ENCODE data around the gene CLEC2B. TPM values are rescaled to one million over a fixed set of nuclear protein-coding genes. Genes with fewer than 3 reads are reported as not detected.

CLEC2B gene
- total RNA-seq, 2 donors from 2014 or later = 11.3 to 14.2 TPM

GRCh38 chr12:9813821-9814798 lies 55.0 kb downstream of the CLEC2B start:
- intact Hi-C loops (cut with DNase I) = no loop called here
- DNase-seq (ENCODE audit: low spot score) = peak; percentile 94

GRCh38 chr12:9811621-9812020 lies 57.5 kb downstream of the CLEC2B start:
- no peak for DNase-seq (ENCODE audit: low spot score)
- intact Hi-C loops (cut with DNase I) = no loop called here

- intact Hi-C loops (cut with DNase I) = no loop called here
- DNase-seq (ENCODE audit: low spot score) = no peak
These were observed 58.5 kb downstream of the CLEC2B start for GRCh38 chr12:9810671-9811070.

GRCh38 chr12:9809866-9810265 lies 59.3 kb downstream of the CLEC2B start:
- DNase-seq (ENCODE audit: low spot score) = no peak
- intact Hi-C loops (cut with DNase I) = no loop called here

- intact Hi-C loops (cut with DNase I) = no loop called here
- DNase-seq (ENCODE audit: low spot score) = no peak
These were observed 59.8 kb downstream of the CLEC2B start for GRCh38 chr12:9809338-9809737.

GRCh38 chr12:9808504-9808903 lies 60.6 kb downstream of the CLEC2B start:
- intact Hi-C loops (cut with DNase I) = no loop called here
- DNase-seq (ENCODE audit: low spot score) = no peak

- intact Hi-C loops (cut with DNase I) = no loop called here
- DNase-seq (ENCODE audit: low spot score) = no peak
These were observed 62.4 kb downstream of the CLEC2B start for GRCh38 chr12:9806714-9807113.

GRCh38 chr12:9805883-9806282 lies 63.3 kb downstream of the CLEC2B start:
- no peak for DNase-seq (ENCODE audit: low spot score)
- intact Hi-C loops (cut with DNase I) = no loop called here

Other genes with a start within 250 kb of the CLEC2B start
- 10 to 100 TPM in 1 of 2 donors, 1 to 10 TPM in 1; 7.8 to 12.6 TPM for gene CLEC2D, start 199.6 kb downstream of the CLEC2B start, total RNA-seq
- 1 to 10 TPM in 1 of 2 donors, not detected in 1; 1.9 TPM for gene CLECL1, start 136.3 kb downstream of the CLEC2B start, total RNA-seq
- gene CD69, start 108.5 kb downstream of the CLEC2B start, total RNA-seq = 1 to 10 TPM; 5.0 to 5.1 TPM
- gene KLRF1, start 41.9 kb downstream of the CLEC2B start, total RNA-seq = under 1 TPM; 0.33 to 0.88 TPM
- not detected for gene KLRF2, start 12.1 kb upstream of the CLEC2B start, total RNA-seq
- not detected for gene CLEC2A, start 63.0 kb upstream of the CLEC2B start, total RNA-seq
- gene CLEC12A, start 102.1 kb upstream of the CLEC2B start, total RNA-seq = 1 to 10 TPM; 2.0 to 5.0 TPM
- not detected for gene CLEC1B, start 129.8 kb upstream of the CLEC2B start, total RNA-seq
- gene CLEC12B, start 141.3 kb upstream of the CLEC2B start, total RNA-seq = under 1 TPM in 1 of 2 donors, not detected in 1; 0.88 TPM
- gene CLEC9A, start 161.3 kb upstream of the CLEC2B start, total RNA-seq = not detected
- gene CLEC1A, start 229.6 kb upstream of the CLEC2B start, total RNA-seq = 1 to 10 TPM; 5.2 to 5.9 TPM

Data from posterior vena cava (tissue), 2 donors.